Endothelial cell of umbilical vein (primary cell): ENCODE measurements around the gene MSH3. TPM values are rescaled to one million over a fixed set of nuclear protein-coding genes. Genes with fewer than 3 reads are reported as not detected.

ENCODE experiments used
- BruUV-seq: library from RNA; stranded (reverse); fragments of 400-500 nt; replicated peaks from 2 replicates; lab custom pipeline; 2021; lab: Mats Ljungman, UMichigan
- CTCF ChIA-PET: fragments of 300-600, 350-600 bp; sonication (Branson Sonifier 250); formaldehyde crosslinking; loops from one replicate; lab custom pipeline; 2021; ENCODE audit warnings: antibody characterized with exemption, inconsistent platforms; lab: Charles Lee
- POLR2A ChIA-PET: fragments of 300-600, 350-600 bp; sonication (Branson Sonifier 250); formaldehyde crosslinking; loops from one replicate; lab custom pipeline; 2021; ENCODE audit warnings: antibody characterized with exemption, inconsistent platforms; lab: Charles Lee
- DNase-seq: peaks from one replicate; pipeline ENCODE4 v3.0.0-alpha.2; 2011; ENCODE audit warnings: low read depth, low spot score
- FAIRE-seq: peaks from 2 replicates; lab custom pipeline; 2011; peaks lifted over from hg19 to GRCh38; lab: Jason Lieb, UNC
- H2AFZ ChIP-seq: 2 replicates; pipeline ENCODE4 v1.6.0; 2012; ENCODE audit warnings: low read depth, low read length, control low read depth, inconsistent platforms
- H3K27ac ChIP-seq: 2 replicates; pipeline ENCODE4 v1.5.1; 2011; ENCODE audit warnings: low read depth, mild to moderate bottlenecking, control low read depth, low read length, moderate library complexity; ENCODE audit not compliant: insufficient read depth
- H3K27me3 ChIP-seq, 2 experiments: 2 replicates each; pipeline versions ENCODE4 v1.6.0 to v1.6.1; 2011; ENCODE audit warnings: low read length in 2 of 2, mixed read lengths in 1 of 2; ENCODE audit not compliant: control insufficient read depth in 2 of 2, insufficient read depth in 2 of 2
- H3K36me3 ChIP-seq, 2 experiments: 2 replicates in 1 of 2; 3 replicates in 1 of 2; pipeline ENCODE4 v1.5.1; 2011; ENCODE audit warnings: low read length in 2 of 2, mild to moderate bottlenecking in 1 of 2, moderate library complexity in 1 of 2; ENCODE audit not compliant: control insufficient read depth in 2 of 2, insufficient read depth in 2 of 2; ENCODE audit errors: extremely low read depth in 1 of 2
- H3K4me1 ChIP-seq: 3 replicates; pipeline ENCODE4 v1.5.1; 2011; ENCODE audit warnings: mild to moderate bottlenecking, low read length; ENCODE audit not compliant: control insufficient read depth, insufficient read depth; ENCODE audit errors: extremely low read depth
- H3K4me2 ChIP-seq: 2 replicates; pipeline ENCODE4 v1.6.1; 2011; ENCODE audit warnings: low read length, control low read depth, mixed read lengths; ENCODE audit not compliant: insufficient read depth
- H3K4me3 ChIP-seq, 3 experiments: fragments of 200-600 bp in 1 of 3; sonication (generic), shearing (Covaris generic) in 1 of 3; replicated peaks in 1 of 3; 2 replicates each; pipeline ENCODE4 v1.5.1; 2011 to 2016; ENCODE audit warnings: control low read depth in 3 of 3, low read length in 3 of 3, mild to moderate bottlenecking in 2 of 3, inconsistent platforms in 1 of 3, low read depth in 1 of 3, moderate library complexity in 1 of 3; ENCODE audit not compliant: insufficient read depth in 1 of 3
- H3K79me2 ChIP-seq: 2 replicates; pipeline ENCODE4 v1.6.0; 2012; ENCODE audit warnings: low read length, inconsistent platforms; ENCODE audit not compliant: control insufficient read depth, insufficient read depth
- H3K9ac ChIP-seq: replicated peaks from 2 replicates; pipeline ENCODE3; 2011; ENCODE audit warnings: low read length, control low read depth; ENCODE audit not compliant: insufficient read depth; ENCODE audit errors: extremely low read depth
- H3K9me1 ChIP-seq: replicated peaks from 3 replicates; pipeline ENCODE4 v1.6.0; 2011; ENCODE audit warnings: mild to moderate bottlenecking, low read length; ENCODE audit not compliant: control insufficient read depth, insufficient read depth; ENCODE audit errors: extremely low read depth
- H3K9me3 ChIP-seq: replicated peaks from 2 replicates; pipeline ENCODE4 v1.5.1; 2012; ENCODE audit warnings: low read length, inconsistent platforms; ENCODE audit not compliant: control insufficient read depth, insufficient read depth
- H4K20me1 ChIP-seq: replicated peaks from 2 replicates; pipeline ENCODE3; 2011; ENCODE audit warnings: mild to moderate bottlenecking, low read length; ENCODE audit not compliant: control insufficient read depth, insufficient read depth; ENCODE audit errors: extremely low read depth
- CTCF ChIP-seq, 2 donors: IDR thresholded peaks; 1 replicate in 1 of 2; 2 replicates in 1 of 2; pipeline ENCODE4 v1.5.1; 2011; ENCODE audit warnings: low read length in 2 of 2, mild to moderate bottlenecking in 2 of 2, moderate library complexity in 2 of 2, control low read depth in 1 of 2, inconsistent platforms in 1 of 2, low read depth in 1 of 2; ENCODE audit not compliant: insufficient read depth in 1 of 2; ENCODE audit errors: extremely low read depth in 1 of 2
- FOS ChIP-seq: IDR thresholded peaks from 2 replicates; pipeline ENCODE4 v1.6.1; 2011; ENCODE audit warnings: mild to moderate bottlenecking, low read length, moderate library complexity, borderline replicate concordance; ENCODE audit not compliant: insufficient read depth
- GATA2 ChIP-seq: IDR thresholded peaks from 2 replicates; pipeline ENCODE4 v1.7.0; 2011; ENCODE audit warnings: low read depth, mild to moderate bottlenecking, moderate library complexity, mixed read lengths, low read length; ENCODE audit not compliant: insufficient read length, insufficient read depth
- JUN ChIP-seq: IDR thresholded peaks from 2 replicates; pipeline ENCODE4 v1.6.1; 2011; ENCODE audit warnings: borderline replicate concordance, low read depth; ENCODE audit not compliant: insufficient read length, insufficient read depth
- MAX ChIP-seq: IDR thresholded peaks from 2 replicates; pipeline ENCODE4 v1.6.1; 2011; ENCODE audit not compliant: insufficient read depth, insufficient read length
- POLR2A ChIP-seq: IDR thresholded peaks from 2 replicates; pipeline ENCODE4 v1.6.1; 2012; ENCODE audit warnings: low read depth, mild to moderate bottlenecking, control low read depth, low read length
- POLR2AphosphoS5 ChIP-seq: IDR thresholded peaks from 2 replicates; pipeline ENCODE4 v1.6.1; 2012; ENCODE audit warnings: low read depth, mild to moderate bottlenecking, control low read depth, low read length, moderate library complexity; ENCODE audit not compliant: insufficient read depth
- dilution Hi-C: fragments of 300-500 bp; cut with MboI; formaldehyde crosslinking; loops from one replicate; pipeline ENCODE4 v1.15.0; 2019; ENCODE audit warnings: low sequenced_read_pairs; ENCODE audit not compliant: extremely low pct_ligation_motif_present
- intact Hi-C: fragments of 100-400 bp; cut with micrococcal nuclease; formaldehyde crosslinking; loops from one replicate; pipeline ENCODE4 v1.10.0; 2022
- polyA plus RNA-seq, 4 experiments: library from polyadenylated mRNA; depleted of rRNA in 3 of 4; stranded (reverse) in 3 of 4; unstranded in 1 of 4; fragments of >200 nt; gene quantifications; 2 replicates each; pipeline versions ENCODE4 v1.2.1 to v1.2.3, GENCODE V29; 2011 to 2012; ENCODE audit warnings: missing spikeins in 1 of 4
- total RNA-seq: library from RNA; stranded (reverse); gene quantifications from 2 replicates; pipeline ENCODE4 v1.2.3, GENCODE V29; 2021

Gene MSH3
- total and polyA plus RNA-seq, 2 donors (not counting 3 experiments of a cell fraction or from before 2014, with no cell fraction given) = 2.0 to 13.0 TPM

GRCh38 chr5:80780761-80781285, 126.4 kb downstream of the MSH3 start:
- intact Hi-C loops (no loop called here), dilution Hi-C loops (no loop called here)
- TF ChIP-seq JUN (no peak), CTCF (IDR thresholded peaks at IDR 0.05; ENCODE audit: extremely low read depth in 1 of 2, insufficient read depth in 1 of 2, low read depth in 1 of 2, low read length in 2 of 2) (no peak), FOS (no peak)
- DNase-seq = no peak
- Histone ChIP-seq H3K9ac (no peak overlapping the region), H3K9me3 (no peaks in the 10 kb centered on the region), H3K27ac (no peak overlapping the region), H2AFZ (no peak overlapping the region), H3K36me3 (no peaks in the 10 kb centered on the region), H4K20me1 (no peaks in the 10 kb centered on the region), H3K4me3 (no peak overlapping the region), H3K9me1 (no peaks in the 10 kb centered on the region), H3K4me2 (no peak overlapping the region), H3K79me2 (no peaks in the 10 kb centered on the region), H3K27me3 (no peaks in the 10 kb centered on the region), H3K4me1 (no peaks in the 10 kb centered on the region)
- FAIRE-seq = peak; percentile 8
- BruUV-seq = no TSS peak
- POLR2A ChIA-PET = no interaction called here
- CTCF ChIA-PET = no interaction called here

- no peaks in the 10 kb centered on the region for H3K79me2 ChIP-seq
- BruUV-seq = no TSS peak
- no peaks in the 10 kb centered on the region for H3K9me3 ChIP-seq
- no peak overlapping the region for H3K9ac ChIP-seq
- DNase-seq (no peak), FAIRE-seq (no peak)
- ChIA-PET CTCF (no interaction called here), POLR2A (no interaction called here)
- H3K4me2 ChIP-seq = no peak overlapping the region
- H3K4me1 ChIP-seq = no peaks in the 10 kb centered on the region
- TF ChIP-seq POLR2A (no peak), GATA2 (no peak), MAX (no peak), POLR2AphosphoS5 (no peak), CTCF (IDR thresholded peaks at IDR 0.05; ENCODE audit: extremely low read depth in 1 of 2, insufficient read depth in 1 of 2, low read depth in 1 of 2, low read length in 2 of 2) (no peak)
- no peaks in the 10 kb centered on the region for H3K36me3 ChIP-seq
- no peaks in the 10 kb centered on the region for H3K9me1 ChIP-seq
- no peaks in the 10 kb centered on the region for H4K20me1 ChIP-seq
- no peaks in the 10 kb centered on the region for H3K27me3 ChIP-seq
- no peak overlapping the region for H3K27ac ChIP-seq
- intact Hi-C loops (no loop called here), dilution Hi-C loops (no loop called here)
- H2AFZ ChIP-seq = no peak overlapping the region
- no peak overlapping the region for H3K4me3 ChIP-seq
Observed at GRCh38 chr5:80781356-80781755, 126.9 kb downstream of the MSH3 start.
